Gastrocnemius medialis (tissue), 4 donors: ENCODE data around the gene SGCB.

ENCODE experiments used
- CTCF ChIP-seq, 5 experiments: fragments of 450-650 bp in 3 of 5; fragments of 200-600 bp in 2 of 5; sonication (generic) in 2 of 5; IDR thresholded peaks in 4 of 5; conservative IDR thresholded peaks in 1 of 5; 1 replicate in 4 of 5; 2 replicates in 1 of 5; pipeline ENCODE4 v1.5.1; 2016 to 2019; ENCODE audit warnings: antibody characterized with exemption in 5 of 5, mild to moderate bottlenecking in 3 of 5, moderate library complexity in 3 of 5
- POLR2A ChIP-seq, 2 donors: fragments of 450-650 bp; IDR thresholded peaks; one replicate each; pipeline ENCODE4 v1.6.1; 2017; ENCODE audit warnings: antibody characterized with exemption in 2 of 2, mild to moderate bottlenecking in 2 of 2, moderate library complexity in 2 of 2

- no peak for TF ChIP-seq CTCF (IDR thresholded peaks at IDR 0.05 in 4 of 5, conservative IDR thresholded peaks at IDR 0.05 in 1 of 5)
- TF ChIP-seq POLR2A (IDR thresholded peaks at IDR 0.05) = no peak
These were observed 36.5 kb downstream of the SGCB start for GRCh38 chr4:52001616-52002015.
